Neural cell (in vitro differentiated cells): ENCODE results near the gene MMP14.

Experiments
- CTCF ChIP-seq: fragments of 450-650 bp; IDR thresholded peaks from 2 replicates; pipeline ENCODE4 v1.5.1; 2014; ENCODE audit warnings: antibody characterized with exemption, mild to moderate bottlenecking, moderate library complexity; ENCODE audit not compliant: poor library complexity, severe bottlenecking
- EP300 ChIP-seq: fragments of 450-650 bp; conservative IDR thresholded peaks from 2 replicates; pipeline ENCODE4 v1.6.1; 2014; ENCODE audit warnings: antibody characterized with exemption, mild to moderate bottlenecking, moderate library complexity; ENCODE audit not compliant: poor library complexity, severe bottlenecking
- EZH2 ChIP-seq: fragments of 200-600, 300-800 bp; shearing (Covaris generic), sonication (generic); IDR thresholded peaks from 2 replicates; pipeline ENCODE4 v1.6.1; 2014; ENCODE audit warnings: antibody characterized with exemption, low read length, borderline replicate concordance, mild to moderate bottlenecking; ENCODE audit not compliant: insufficient read depth, poor library complexity, severe bottlenecking
- POLR2AphosphoS5 ChIP-seq: IDR thresholded peaks from 2 replicates; pipeline ENCODE4 v1.6.1; 2012
- RAD21 ChIP-seq: fragments of 450-650 bp; conservative IDR thresholded peaks from 2 replicates; pipeline ENCODE4 v1.6.1; 2014; ENCODE audit warnings: antibody characterized with exemption, mild to moderate bottlenecking, moderate library complexity
- REST ChIP-seq: IDR thresholded peaks from 2 replicates; pipeline ENCODE4 v1.6.1; 2012; ENCODE audit warnings: borderline replicate concordance
- SMC3 ChIP-seq: fragments of 450-650 bp; conservative IDR thresholded peaks from 2 replicates; pipeline ENCODE4 v1.6.1; 2014; ENCODE audit warnings: antibody characterized with exemption, mild to moderate bottlenecking, moderate library complexity; ENCODE audit not compliant: poor library complexity
- TAF1 ChIP-seq: IDR thresholded peaks from 2 replicates; pipeline ENCODE4 v1.6.1; 2012; ENCODE audit warnings: low read depth

- TF ChIP-seq CTCF (no peak), POLR2AphosphoS5 (no peak), EP300 (no peak), REST (no peak), RAD21 (no peak), SMC3 (no peak), EZH2 (no peak), TAF1 (no peak)
Observed at GRCh38 chr14:22803687-22803974, 32.8 kb upstream of the MMP14 start.
